NCI-H510A treated with DMSO at 0.1 percent for 48 hours (cell line): ENCODE measurements around the gene VPS13A.
"Not testable (repeated sequence)": the region's sequence is repeated elsewhere in the genome, so short reads cannot be mapped to it uniquely, and the experiment has no call there.

Experiments used
- DNase-seq: peaks from one replicate; lab custom pipeline; 2025; lab: John Stamatoyannopoulos, UW

The VPS13A gene

GRCh38 chr9:77305622-77306400 is 128.5 kb downstream of the VPS13A start:
- no peak for DNase-seq

- DNase-seq, result no peak
Measured at GRCh38 chr9:77307166-77307565, 129.8 kb downstream of the VPS13A start.

- DNase-seq, result no peak
Measured at GRCh38 chr9:77316058-77316457, 138.7 kb downstream of the VPS13A start.

- no peak for DNase-seq
Measured at GRCh38 chr9:77325058-77325457, 147.7 kb downstream of the VPS13A start.

- no peak for DNase-seq
Measured at GRCh38 chr9:77328102-77328501, 150.8 kb downstream of the VPS13A start.

- DNase-seq, result no peak
Measured at GRCh38 chr9:77370064-77370463, 192.7 kb downstream of the VPS13A start.

- DNase-seq, result no peak
Measured at GRCh38 chr9:77374266-77374665, 196.9 kb downstream of the VPS13A start.

GRCh38 chr9:77375956-77376532 is 198.7 kb downstream of the VPS13A start:
- no peak for DNase-seq

GRCh38 chr9:77384406-77384805 is 207.1 kb downstream of the VPS13A start:
- no peak for DNase-seq

GRCh38 chr9:77386187-77386586 is 208.9 kb downstream of the VPS13A start:
- DNase-seq, result no peak

GRCh38 chr9:77391834-77392233 is 214.5 kb downstream of the VPS13A start:
- no peak for DNase-seq

GRCh38 chr9:77392328-77392727 is 215.0 kb downstream of the VPS13A start:
- no peak for DNase-seq

GRCh38 chr9:77398581-77398980 is 221.2 kb downstream of the VPS13A start:
- DNase-seq, result not testable (repeated sequence)

GRCh38 chr9:77399964-77400363 is 222.6 kb downstream of the VPS13A start:
- DNase-seq, result no peak

GRCh38 chr9:77402286-77402685 is 225.0 kb downstream of the VPS13A start:
- no peak for DNase-seq

- no peak for DNase-seq
Measured at GRCh38 chr9:77403239-77403638, 225.9 kb downstream of the VPS13A start.

GRCh38 chr9:77408521-77408920 is 231.2 kb downstream of the VPS13A start:
- not testable (repeated sequence) for DNase-seq

- DNase-seq, result no peak
Measured at GRCh38 chr9:77417566-77417965, 240.2 kb downstream of the VPS13A start.

- DNase-seq, result no peak
Measured at GRCh38 chr9:77418226-77418625, 240.9 kb downstream of the VPS13A start.

- DNase-seq, result no peak
Measured at GRCh38 chr9:77420641-77421040, 243.3 kb downstream of the VPS13A start.

- no peak for DNase-seq
Measured at GRCh38 chr9:77421506-77422265, 244.4 kb downstream of the VPS13A start.

GRCh38 chr9:77422969-77423368 is 245.6 kb downstream of the VPS13A start:
- no peak for DNase-seq

GRCh38 chr9:77423841-77424240 is 246.5 kb downstream of the VPS13A start:
- no peak for DNase-seq
